Activated naive CD4-positive, alpha-beta T cell (primary cell): ENCODE data around the gene FOXP1.

Experiments used
- DNase-seq, 4 experiments: peaks; one replicate each; lab custom pipeline; 2025; lab: John Stamatoyannopoulos, UW

FOXP1 gene

DNA sequence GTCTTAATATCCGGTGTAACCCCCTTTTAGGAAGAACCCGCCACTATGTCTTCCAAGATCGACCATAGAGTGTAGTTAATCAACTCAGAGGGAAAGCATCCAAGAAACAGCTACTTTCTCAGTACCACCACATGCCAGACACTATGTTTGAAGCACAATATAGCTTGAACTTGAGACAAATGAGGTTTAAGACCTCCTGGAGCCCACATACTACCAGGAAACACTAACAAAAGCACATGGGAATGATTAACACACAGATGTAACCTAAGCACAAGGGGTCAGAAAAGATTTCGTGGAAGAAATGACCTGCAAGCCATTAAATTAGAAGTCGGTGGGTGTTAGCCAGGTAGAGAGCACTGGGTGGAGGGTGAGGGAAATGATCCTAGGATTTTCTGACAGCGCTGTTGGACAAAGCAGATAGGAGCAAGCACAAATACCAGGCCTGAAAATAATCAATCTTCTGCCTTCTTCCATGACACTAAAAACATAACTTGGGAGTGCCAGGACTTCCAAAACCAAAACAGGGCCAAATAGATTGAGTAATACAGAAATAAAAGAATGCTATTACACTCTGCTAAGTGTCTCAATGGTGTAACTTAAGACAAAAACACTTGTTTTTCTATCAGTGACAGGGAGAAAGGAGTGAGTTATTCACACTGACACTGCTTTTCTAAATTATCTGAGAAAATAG, 213.7 kb downstream of the FOXP1 start:
- DNase-seq: no peak

DNA sequence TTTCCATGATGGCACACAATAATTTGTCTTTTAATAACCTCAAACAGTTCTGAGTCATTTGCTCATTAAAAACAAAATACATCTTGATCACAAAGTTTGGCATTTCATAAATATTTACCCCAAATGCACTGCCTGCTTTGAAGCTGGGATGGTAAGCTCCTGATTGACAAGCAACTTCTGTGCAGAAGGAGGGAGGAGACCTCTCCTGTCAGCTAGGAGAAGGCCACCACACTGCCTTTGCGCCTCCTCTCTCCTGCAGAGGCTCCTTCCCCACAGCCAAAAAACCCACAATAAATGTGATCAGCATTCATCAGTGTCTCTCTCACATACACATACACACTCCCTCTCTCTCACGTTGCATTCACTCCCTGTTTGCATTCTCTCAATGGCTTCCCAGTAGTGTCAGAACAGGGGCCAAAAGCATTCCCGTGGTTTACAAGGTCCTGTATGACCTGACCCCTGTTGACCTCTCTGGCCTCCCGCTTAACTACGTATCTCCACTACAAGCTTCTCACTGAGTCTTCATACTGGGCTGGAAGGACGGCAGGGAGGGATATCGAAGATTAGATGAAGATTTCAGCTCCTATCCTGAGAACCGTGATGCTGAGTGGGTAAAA, 216.4 kb downstream of the FOXP1 start:
- DNase-seq: no peak

- no peak for DNase-seq
Measured at GRCh38 chr3:71361334-71361890, 222.1 kb downstream of the FOXP1 start.

- no peak for DNase-seq
Measured at GRCh38 chr3:71360764-71361163, 222.8 kb downstream of the FOXP1 start.

DNA sequence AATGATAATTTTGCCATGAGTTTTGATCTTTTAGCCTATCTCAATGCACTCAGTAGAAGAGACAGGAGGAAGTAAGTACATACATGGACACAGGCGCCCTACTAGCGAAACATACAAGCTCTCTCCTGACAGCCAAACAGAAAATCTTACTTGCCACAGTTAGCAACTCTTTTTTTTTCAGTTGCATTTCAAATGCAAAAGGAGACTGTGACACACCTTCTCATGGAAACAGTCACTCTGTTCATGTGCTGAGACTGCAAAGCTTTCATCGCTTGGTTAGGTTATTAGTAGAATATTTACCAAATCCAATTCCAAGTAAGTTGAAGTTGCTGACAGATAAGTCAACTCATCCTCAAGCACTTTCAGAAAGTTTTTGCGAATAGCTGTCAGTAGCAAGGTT, 223.3 kb downstream of the FOXP1 start:
- no peak for DNase-seq

- DNase-seq: no peak
Measured at GRCh38 chr3:71358243-71358642, 225.3 kb downstream of the FOXP1 start.

- no peak for DNase-seq
Measured at GRCh38 chr3:71356265-71356664, 227.3 kb downstream of the FOXP1 start.

DNA sequence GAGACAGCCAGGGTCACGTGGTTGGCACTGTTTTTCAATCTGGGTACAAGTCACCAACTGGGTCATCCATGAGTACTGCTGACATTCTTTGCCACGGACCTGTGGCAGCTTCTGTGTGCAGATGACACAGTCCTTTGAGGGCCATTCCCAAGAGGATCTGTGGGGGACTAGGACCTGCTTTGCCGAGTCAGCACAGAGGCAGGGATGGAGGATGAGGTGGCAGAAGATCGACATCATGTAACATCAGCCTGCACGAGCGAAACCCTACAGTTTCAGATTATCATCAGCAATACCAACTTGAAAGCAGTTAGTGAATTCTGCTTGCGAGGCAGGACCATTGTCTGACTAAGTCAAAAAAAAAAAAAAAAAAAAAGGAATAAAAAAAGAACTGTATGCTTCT, 227.7 kb downstream of the FOXP1 start:
- peak in 1 of 4 experiments; percentile 7 for DNase-seq

GRCh38 chr3:71355037-71355436, 228.5 kb downstream of the FOXP1 start:
- no peak for DNase-seq

DNA sequence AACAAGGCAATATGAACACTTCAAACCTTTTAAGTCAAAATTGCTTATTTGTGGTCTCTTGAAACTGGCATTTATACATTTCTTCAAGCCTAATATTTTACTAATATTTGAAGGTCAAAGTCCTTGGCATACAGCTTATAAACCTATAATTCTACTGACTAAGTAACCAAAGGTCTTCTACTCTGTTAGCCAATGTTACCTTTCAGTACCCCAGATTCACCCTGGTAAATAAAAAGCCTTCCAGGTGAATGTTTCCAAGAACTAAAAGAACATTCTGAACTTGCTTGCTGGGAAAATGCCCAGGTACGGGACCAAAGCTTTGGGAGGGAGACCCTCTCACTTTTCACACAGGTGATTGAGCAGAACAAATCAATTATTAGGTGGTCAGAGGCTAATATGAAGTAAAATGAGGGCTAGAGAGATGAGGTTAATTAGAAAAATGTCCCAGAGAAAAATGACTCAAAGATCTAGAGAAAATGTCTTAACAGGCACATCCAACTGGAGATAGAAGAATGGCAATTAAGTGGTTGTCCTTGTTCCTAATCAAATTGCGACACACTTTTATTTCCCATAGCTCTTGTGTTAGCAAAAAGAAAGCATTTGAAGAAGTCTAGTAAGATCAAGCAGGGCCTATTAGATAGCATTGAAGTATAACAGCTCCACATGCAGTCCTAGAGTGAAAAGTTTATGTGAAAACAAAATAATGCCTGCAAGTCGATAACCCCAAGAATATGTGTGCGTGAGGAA, 232.0 kb downstream of the FOXP1 start:
- DNase-seq: no peak

DNA sequence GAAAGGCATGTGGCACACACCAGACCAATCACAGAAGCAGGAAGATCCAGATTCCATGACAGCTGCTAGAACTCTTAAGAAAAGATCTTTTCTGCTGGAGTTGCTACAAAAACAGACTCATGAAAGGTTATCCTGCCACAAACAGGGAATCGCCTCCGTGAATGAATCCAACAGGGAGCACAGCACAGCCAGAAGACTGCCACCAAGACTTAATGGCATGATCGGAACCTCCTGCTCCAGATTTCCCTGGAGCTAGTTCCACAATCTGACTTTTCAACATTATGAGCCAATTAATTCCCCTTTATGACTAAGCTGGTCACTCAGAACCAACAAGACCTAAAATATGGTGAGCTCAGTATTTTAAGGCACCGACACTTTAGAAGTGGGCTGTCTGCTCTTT, 232.5 kb downstream of the FOXP1 start:
- no peak for DNase-seq

- DNase-seq: no peak
Measured at GRCh38 chr3:71348831-71349230, 234.7 kb downstream of the FOXP1 start.

DNA sequence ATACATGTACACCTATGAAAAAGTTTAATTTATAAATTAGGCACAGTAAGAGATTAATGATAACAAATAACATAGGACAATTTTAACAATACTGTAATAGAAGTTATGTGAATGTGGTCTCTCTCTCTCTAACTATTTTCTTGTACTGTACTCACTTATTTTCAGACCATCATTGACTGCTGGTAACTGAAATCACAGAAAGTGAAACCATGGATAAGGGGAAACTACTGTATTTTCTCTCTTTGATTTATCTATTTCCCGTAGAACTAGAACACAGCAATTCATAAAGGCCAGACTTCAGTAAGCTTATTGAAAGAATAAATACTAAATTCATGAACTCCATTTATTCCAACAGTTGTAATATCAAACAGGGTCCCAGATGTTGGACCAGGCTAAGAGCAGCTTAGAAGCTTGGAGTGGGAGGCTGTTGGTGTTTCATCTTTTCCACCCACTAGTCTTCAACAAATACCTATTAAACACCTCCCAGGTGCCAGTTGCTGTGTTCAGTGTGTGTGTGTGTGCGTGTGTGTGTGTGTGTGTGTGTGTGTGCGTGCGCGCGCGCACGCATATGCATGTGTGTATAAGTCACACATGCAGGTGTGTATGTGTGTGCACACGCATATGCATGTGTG, 235.4 kb downstream of the FOXP1 start:
- DNase-seq: no peak

GRCh38 chr3:71346061-71346460, 237.5 kb downstream of the FOXP1 start:
- DNase-seq: no peak

DNA sequence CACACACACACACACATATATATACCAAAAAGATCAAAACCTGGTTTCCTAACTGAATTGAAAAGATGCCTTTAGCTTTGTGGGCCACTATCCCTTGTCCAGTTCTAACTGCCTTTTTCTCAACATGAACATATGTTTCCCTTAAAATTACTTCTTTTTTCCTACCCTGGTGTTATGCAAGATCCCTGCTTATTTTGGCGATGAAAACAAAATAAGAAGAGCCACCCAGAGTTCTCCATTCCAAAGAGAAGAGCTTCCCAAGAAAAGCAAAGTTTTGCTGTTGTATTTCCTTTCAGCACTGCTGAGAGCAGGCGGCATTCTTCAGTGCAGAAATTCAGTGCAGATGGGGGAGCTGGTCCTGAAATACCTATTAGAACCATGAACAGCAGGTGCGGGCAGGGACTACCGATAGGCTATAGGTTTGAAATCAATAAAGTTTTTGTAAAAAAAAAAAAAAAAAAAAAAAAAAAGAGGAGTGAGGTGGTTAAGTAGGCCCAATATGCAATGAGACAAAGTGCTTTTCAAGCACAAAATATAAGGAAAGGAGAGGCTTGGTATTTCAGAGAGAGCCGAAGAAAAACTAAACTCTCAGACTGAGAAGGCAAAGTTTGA, 238.0 kb downstream of the FOXP1 start:
- DNase-seq: no peak

GRCh38 chr3:71341721-71342120, 241.8 kb downstream of the FOXP1 start:
- no peak for DNase-seq

DNA sequence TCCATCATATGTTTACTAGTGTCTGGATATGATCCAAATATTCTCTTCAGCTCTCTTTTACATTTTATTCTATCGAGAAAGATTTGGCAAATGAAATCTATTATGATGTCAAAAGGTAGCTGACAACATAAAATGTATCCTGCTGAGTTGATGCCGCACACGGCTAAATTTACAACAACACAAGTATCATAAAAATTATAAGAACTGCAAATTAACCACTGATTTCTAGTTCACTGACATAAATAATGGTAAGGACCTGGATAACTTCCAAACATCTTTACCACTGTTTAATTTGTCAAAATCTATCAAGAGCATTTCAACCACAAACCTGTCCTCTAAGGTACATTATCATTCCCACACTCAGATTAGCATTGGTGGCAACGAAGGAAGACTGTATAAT, 244.5 kb downstream of the FOXP1 start:
- no peak for DNase-seq

GRCh38 chr3:71332813-71333212, 250.7 kb downstream of the FOXP1 start:
- no peak for DNase-seq

- DNase-seq: no peak
Measured at GRCh38 chr3:71330909-71331308, 252.6 kb downstream of the FOXP1 start.

DNA sequence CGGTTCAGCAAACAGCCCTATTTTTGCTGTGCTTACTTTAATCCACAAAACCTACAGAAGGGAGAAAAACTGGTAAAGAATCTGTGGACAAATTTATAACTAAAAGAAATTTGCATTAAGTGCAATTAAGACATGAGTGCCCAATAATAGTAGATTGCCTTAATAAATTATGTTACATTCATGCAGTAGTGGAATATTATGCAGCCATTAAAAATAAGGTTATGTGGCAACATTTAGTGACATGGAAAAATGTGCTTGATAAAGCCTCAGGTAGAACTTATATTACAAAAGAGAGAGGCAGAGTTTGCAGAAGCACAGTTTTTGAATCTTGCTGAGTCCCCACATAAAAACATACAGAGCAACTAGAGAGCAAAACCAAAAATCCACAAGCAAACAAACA, 253.0 kb downstream of the FOXP1 start:
- DNase-seq: no peak

- no peak for DNase-seq
Measured at GRCh38 chr3:71329817-71330216, 253.7 kb downstream of the FOXP1 start.

- no peak for DNase-seq
Measured at GRCh38 chr3:71328926-71329325, 254.6 kb downstream of the FOXP1 start.
